HG02571 (cell line): Measurements from ENCODE around the gene PPIA.
"Not testable (repeated sequence)": the region's sequence is repeated elsewhere in the genome, so short reads cannot be mapped to it uniquely, and the experiment has no call there.

Experiments used
- ATAC-seq: cut with Tn5 transposase; IDR thresholded peaks from one replicate; pipeline ENCODE4 v1.9.1; 2021; ENCODE audit warnings: mild to moderate bottlenecking, moderate library complexity; ENCODE audit not compliant: unreplicated experiment

PPIA gene

DNA sequence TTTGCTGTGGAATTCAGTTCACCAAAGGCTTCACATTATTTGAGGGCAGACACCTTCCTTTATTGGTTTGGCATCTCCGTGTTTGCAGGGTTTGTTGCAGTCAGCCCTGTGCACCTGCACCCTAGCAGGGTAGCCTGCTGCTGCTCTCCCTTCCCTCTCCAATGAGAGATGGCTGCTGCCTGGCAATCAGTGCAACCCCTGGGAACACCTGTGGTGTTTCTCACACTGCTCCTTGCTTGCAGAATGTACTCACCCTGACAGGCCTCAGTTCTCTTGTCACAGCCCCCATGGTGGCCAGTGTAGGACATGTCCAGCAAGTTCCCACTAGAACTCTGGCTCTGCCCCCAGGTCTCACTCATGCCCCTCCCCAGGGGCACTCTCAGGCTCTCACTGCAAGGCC lies 12.1 kb upstream of the PPIA start:
- no peak for ATAC-seq

- not testable (repeated sequence) for ATAC-seq
Measured at GRCh38 chr7:44785218-44785617, 11.3 kb upstream of the PPIA start.

DNA sequence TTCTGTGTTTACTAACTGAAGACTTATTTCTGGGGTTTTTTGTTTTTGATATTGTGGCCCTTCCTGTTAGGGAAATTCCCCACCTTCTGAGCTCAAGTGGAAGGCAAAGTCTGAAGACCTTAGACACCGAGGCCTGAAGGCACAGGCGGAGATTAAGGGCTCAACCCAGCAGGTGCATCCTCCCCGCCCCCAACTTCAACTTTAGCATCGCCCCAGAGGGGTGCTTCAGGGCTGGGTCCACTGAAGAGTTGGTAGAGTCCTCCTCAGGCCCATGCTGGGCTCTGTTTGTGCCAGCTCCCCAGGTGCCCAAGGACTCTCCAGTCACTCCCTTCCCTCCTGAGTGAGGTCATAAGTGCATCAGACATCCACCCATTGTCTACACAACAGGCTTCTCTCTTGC lies 9.4 kb upstream of the PPIA start:
- ATAC-seq = no peak

DNA sequence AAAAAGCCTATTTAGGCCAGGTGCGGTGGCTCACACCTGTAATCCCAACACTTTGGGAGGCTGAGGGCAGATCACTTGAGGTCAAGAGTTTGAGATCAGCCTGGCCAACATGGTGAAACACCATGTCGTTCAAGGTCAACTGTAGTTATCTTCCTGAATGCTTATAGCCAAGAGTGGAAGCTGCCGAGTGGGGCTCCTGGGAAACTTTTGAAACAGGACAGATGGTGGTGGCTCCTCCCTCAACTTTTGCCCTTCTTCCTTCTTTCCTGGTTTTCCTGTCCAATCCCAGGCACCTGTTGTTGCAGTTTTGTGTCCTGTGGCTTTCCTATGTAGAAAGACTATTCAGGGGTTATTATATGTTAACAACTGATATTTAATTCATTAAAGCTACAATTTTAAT lies 8.7 kb upstream of the PPIA start:
- ATAC-seq = no peak

- ATAC-seq = no peak
Measured at GRCh38 chr7:44789990-44790389, 6.5 kb upstream of the PPIA start.

DNA sequence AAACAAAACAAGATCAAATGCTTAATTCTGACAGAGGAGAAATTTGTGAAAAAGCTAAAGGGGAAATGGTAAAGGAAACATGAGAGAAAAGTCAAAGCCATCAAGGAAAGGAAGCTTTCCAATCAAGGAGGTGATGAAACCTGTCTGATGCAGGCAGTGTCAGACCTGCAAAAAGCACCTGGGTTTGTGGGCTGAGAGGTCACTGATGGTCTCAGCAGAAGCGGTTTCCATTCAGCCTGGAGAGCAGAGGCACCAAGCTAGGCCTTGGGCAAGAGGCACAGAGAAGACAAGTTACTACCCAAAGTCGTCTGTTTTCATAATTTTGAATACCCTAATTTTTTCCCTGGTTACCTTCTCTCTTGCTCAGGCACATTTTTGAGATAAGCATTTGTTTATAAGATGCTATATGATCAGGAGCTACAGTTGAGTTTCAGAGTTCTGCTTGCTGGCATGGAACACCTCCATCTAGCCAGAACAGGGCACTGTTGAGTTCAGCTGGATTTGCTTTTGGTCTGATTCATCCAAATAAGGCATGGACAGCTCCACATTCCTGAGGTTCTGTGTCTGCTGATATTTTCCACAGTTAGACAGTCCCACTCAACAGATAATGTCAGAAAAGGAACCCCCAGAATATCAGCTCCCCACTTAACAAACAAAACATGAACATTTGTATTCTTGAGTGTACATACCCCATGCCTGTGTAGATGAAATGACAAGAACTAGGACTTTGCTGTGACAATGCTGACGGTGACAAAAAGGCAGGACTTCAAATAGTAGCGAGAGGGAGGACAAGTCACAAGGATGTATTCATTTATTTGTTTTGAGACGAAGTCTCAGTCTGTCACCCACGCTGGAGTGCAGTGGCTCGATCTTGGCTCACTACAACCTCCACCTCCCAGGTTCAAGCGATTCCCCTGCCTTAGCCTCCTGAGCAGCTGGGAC lies 4.9 kb upstream of the PPIA start:
- ATAC-seq = no peak

DNA sequence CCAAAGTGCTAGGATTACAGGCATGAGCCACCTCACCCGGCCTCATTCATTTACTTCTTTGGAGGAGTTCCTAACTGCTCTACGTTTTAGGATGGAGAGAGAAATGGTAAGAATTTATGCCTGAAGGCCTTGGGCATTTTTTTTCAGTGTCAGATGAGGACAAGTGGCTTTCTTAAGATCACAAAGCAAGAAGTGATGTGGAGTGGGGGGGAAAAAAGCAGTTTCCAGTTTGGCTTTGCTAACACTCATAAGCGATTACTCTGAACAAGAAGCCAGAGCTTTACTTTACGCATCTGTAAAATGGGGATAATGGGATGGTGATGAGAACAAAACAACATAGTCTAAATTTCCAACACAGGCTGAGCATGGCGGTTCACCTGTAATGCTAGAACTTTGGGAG lies 2.6 kb upstream of the PPIA start:
- ATAC-seq = no peak

DNA sequence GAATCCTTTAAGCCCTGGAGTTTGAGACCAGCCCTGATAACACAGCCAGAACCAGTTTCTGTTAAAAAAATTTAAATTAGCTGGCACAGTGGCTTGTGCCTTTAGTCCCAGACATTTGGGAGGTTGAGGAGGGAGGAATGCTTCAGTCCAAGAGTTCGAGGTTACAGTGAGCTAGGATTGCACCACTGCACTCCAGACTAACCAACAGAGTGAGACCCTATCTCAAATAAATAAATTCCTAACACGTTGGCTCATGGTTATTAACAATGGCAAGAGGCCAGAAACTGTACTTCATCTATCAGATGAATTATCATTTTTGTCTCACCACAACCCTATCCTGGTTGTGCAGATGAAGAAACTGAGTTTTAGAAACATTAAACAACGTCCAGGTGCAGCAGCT lies 2.1 kb upstream of the PPIA start:
- ATAC-seq = no peak

- peak; percentile 18 for ATAC-seq
Measured at GRCh38 chr7:44796034-44796503, 412 bp upstream of the PPIA start.

DNA sequence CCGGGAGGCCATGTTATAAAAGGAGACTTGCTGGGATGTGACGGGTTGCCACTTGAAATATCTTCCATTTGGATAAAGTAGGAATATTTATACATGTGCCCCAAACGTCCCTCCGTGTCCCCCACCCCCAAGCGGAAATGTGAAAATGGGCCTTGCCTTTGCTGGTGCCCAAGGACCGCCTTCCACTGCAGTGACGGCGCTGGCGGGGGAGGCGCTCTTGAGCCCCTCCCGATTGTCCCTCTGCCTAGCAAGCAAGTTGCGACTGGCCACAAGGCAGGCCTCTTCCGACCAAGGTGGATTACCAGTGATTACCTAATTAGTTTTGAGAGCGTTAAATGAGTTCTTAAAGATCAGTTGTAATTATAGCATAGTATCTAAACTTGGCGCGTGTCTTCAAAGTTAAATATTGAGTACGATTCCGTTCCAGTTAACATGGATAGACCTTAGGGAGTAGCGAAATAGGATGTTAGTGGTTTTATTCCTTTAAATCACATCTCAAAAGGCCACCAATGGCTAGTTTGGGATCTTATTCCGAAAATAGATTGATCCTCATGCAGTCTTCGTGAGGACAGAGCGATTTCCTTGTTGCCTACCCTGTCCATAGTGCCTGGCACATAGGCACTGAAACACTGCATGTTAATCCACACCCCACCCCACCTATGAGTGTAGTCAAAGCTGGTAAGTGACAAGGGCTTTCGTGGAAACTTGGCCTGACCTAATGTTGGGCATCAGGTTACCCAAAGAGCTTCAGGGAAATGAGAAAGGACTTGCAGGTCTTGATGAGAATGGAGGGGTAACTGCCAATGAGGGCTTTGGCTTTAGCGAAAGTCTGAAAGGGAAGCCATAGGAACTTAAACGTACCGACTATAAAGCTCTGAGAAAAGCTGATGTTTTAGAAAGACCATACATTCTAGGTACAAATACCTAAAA lies 1.1 kb downstream of the PPIA start:
- peak; percentile 37 for ATAC-seq

- ATAC-seq = no peak
Measured at GRCh38 chr7:44798649-44799305, 2.3 kb downstream of the PPIA start.

- no peak for ATAC-seq
Measured at GRCh38 chr7:44799939-44800338, 3.5 kb downstream of the PPIA start.

GRCh38 chr7:44801890-44802289 lies 5.4 kb downstream of the PPIA start:
- ATAC-seq = no peak

GRCh38 chr7:44802418-44803025 lies 6.0 kb downstream of the PPIA start:
- no peak for ATAC-seq

DNA sequence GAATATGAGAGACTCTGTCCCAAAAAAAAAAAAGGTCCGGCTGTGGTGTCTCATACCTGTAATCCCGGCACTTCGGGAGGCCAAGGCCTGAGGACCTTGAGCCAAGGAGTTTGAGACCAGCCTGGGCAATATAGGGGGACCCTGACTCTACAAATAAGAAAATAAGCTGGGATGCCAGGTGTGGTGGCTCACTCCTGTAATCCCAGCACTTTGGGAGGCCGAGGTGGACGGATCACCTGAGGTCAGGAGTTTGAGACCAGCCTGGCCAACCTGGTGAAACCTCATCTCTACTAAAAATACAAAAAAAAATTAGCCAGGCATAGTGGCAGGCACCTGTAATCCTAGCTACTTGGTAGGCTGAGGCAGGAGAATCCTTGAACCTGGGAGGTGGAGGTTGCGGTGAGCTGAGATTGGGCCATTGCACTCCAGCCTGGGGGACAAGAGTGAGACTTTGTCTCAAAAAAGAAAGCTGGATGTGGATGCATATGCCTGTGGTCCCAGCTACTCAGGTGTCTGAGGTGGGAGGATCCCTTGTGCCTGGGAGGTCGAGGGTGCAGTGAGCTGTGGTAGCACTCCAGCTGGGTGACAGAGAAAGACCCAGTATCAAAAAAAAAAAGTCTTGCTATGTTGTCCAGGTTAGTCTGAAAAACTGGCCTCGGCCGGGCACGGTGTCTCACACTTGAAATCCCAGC lies 7.5 kb downstream of the PPIA start:
- not testable (repeated sequence) for ATAC-seq

DNA sequence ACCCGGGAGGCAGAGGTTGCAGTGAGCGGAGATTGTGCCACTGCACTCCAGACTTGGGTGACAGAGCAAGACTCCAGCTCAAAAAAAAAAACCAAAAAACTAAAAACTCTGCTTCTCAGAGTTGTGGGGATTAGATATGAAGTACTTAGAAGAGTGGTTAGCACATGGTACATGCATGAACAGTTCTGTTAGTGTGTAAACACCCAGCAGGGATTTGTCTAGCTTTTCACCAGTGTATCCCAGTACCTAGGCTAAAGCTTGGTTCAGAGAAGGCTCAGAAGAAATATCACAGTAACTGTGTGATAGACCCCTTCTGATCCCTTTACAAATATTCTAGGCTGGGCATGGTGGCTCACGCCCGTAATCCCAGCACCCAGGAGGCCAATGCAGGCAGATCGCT lies 9.5 kb downstream of the PPIA start:
- ATAC-seq = no peak

DNA sequence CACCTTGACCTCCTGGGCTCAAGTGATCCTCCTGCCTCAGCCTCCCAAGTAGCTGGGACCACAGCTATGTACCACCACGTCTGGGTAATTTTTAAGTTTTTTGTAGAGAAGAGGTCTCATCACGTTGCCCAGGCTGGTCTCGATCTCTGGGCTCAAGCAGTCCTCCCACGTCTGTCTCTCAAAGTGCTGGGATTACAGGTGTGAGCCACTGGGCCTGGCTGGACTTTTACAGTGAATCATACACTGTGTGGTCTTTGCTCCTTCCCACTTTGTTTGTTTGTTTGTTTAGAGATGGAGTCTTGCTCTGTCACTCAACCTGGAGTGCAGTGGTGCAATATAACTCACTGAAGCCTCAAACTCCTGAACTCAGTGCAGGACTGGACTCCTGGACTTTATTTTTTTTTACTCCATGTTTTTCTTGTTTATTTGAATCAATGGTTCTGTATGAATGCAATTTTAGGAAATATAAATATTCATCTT lies 12.5 kb downstream of the PPIA start:
- ATAC-seq = no peak

- ATAC-seq = no peak
Measured at GRCh38 chr7:44811093-44811492, 14.6 kb downstream of the PPIA start.

- no peak for ATAC-seq
Measured at GRCh38 chr7:44811571-44811970, 15.1 kb downstream of the PPIA start.

GRCh38 chr7:44814919-44815318 lies 18.4 kb downstream of the PPIA start:
- no peak for ATAC-seq
